GM10266 (cell line): ENCODE measurements around the gene MCCC2.
"Not testable (repeated sequence)": the region's sequence is repeated elsewhere in the genome, so short reads cannot be mapped to it uniquely, and the experiment has no call there.

ENCODE experiments used
- DNase-seq: peaks from one replicate; pipeline ENCODE4 v3.0.0; 2012; ENCODE audit errors: extremely low spot score
- TF ChIP-seq, protein P1 (sequence below): IDR thresholded peaks from 2 replicates; pipeline ENCODE4 v1.5.1; 2012; ENCODE audit warnings: mild to moderate bottlenecking, low read depth; ENCODE audit not compliant: control insufficient read depth, insufficient read depth; ENCODE audit errors: missing control alignments

The MCCC2 gene

GRCh38 chr5:71652803-71653543, 65.8 kb downstream of the MCCC2 start:
- TF ChIP-seq, protein P1, sequence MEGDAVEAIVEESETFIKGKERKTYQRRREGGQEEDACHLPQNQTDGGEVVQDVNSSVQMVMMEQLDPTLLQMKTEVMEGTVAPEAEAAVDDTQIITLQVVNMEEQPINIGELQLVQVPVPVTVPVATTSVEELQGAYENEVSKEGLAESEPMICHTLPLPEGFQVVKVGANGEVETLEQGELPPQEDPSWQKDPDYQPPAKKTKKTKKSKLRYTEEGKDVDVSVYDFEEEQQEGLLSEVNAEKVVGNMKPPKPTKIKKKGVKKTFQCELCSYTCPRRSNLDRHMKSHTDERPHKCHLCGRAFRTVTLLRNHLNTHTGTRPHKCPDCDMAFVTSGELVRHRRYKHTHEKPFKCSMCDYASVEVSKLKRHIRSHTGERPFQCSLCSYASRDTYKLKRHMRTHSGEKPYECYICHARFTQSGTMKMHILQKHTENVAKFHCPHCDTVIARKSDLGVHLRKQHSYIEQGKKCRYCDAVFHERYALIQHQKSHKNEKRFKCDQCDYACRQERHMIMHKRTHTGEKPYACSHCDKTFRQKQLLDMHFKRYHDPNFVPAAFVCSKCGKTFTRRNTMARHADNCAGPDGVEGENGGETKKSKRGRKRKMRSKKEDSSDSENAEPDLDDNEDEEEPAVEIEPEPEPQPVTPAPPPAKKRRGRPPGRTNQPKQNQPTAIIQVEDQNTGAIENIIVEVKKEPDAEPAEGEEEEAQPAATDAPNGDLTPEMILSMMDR = no peak
- DNase-seq = no peak

DNA sequence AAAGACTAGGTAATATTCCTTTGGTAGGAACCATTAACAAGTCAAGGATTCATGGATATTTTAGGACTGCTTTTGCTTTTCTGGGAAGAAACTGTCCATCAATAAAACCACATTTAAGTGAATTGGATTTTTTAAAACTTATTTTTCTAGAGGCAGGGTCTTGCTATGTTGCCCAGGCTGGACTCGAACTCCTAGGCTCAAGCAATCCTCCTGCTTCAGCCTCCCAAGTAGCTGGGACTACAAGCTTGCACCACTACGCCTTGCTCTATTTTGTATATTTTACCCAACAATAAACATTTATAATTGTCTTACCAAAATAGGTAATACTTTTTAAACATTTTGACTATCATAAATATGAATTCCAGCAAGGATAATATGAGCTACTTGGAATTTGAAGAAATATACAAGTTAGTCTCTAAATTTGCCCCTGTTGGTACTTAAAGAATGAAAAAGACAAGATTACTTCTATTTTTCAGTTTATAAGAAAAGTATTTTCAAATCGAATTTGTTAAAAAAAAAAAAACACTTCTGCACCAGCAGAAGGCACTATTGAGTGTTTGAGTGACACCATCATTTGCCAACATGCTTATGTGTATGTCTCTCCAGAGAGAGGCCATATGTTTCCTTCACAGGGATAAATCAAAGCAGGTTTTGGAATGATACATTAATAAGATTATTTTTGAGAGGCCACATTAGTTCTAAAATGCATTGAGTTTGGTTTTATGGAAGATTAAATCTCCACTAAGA, 71.9 kb downstream of the MCCC2 start:
- TF ChIP-seq, protein P1 = no peak
- no peak for DNase-seq

GRCh38 chr5:71662381-71662780, 75.2 kb downstream of the MCCC2 start:
- TF ChIP-seq, protein P1 = no peak
- no peak for DNase-seq

DNA sequence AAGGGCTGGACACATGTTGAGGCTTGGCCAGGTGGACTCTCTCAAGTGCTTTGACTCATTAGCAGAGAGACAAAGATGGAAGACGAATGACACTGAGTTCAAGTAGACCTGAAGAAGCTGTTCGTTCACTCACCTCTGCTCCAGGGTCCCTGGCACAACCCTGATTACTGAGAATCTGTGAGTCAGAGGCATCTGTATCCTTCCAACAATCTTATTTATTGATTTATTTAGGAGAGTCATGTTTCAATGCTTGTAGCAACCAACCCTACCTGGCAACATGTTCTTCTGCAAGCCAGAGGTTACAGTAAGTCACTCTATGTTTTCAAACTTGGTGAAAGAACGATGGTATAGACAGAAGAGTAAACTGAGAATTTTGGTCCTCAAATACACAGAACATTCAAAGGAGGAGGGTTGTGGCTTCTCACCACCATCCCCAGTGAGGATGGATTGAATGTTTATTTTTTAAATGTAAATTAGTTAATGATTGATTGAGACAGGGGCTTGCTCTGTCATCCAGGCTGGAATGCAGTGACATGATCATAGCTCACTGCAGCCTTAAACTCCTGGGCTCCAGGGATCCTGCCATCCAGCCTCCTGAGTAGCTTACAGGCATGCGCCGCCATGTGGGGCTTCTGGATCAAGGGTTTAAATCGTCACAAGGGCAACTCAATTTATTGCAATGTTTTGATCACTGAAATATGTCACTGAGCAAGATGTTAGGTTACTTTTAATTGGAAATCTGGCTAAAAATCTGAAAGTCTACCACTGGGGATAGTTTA, 76.2 kb downstream of the MCCC2 start:
- no peak for DNase-seq
- TF ChIP-seq, protein P1 = no peak

DNA sequence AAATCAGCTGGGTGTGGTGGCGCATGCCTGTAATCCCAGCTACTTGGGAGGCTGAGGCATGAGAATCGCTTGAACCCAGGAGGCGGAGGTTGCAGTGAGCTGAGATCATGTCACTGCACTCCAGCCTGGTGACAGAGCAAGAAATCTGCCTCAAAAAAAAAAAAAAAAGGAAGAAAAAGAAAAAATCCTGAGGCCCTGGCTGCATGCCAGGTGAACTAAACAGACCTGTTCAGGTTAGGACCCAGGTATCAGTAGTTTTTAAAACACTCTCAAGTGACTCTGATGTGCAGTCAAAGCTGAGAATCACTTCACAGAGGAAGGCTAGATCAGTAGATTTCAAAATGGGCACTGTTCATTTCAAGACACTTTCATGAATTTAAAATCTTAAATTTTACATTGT, 77.5 kb downstream of the MCCC2 start:
- DNase-seq = not testable (repeated sequence)

GRCh38 chr5:71666321-71666720, 79.2 kb downstream of the MCCC2 start:
- DNase-seq = no peak
- TF ChIP-seq, protein P1 = no peak

DNA sequence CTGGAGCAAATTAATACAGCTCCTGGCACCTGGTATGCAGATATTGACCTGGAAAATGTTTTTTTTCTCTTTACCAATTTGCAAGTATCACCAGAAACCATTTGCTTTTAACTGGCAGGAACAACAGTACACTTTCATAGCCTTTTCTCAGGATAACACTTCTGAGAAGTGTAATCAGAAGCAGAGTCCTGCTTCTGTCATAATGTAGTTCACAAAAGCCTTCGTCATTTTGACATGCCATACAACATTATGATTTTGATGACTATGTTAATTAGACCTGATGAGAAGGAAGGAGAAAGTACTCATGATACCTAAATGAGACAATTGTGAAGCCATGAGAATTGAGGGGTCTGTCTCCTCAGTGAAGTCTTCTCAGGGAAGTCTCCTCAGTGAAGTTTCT, 90.8 kb downstream of the MCCC2 start:
- DNase-seq = no peak
- TF ChIP-seq, protein P1 = no peak
